RKO (cell line): ENCODE data around the gene NUP93.

Source experiments
- DNase-seq: peaks from one replicate; pipeline ENCODE4 v3.0.0-alpha.2; 2016; ENCODE audit warnings: low spot score

The NUP93 gene

DNA sequence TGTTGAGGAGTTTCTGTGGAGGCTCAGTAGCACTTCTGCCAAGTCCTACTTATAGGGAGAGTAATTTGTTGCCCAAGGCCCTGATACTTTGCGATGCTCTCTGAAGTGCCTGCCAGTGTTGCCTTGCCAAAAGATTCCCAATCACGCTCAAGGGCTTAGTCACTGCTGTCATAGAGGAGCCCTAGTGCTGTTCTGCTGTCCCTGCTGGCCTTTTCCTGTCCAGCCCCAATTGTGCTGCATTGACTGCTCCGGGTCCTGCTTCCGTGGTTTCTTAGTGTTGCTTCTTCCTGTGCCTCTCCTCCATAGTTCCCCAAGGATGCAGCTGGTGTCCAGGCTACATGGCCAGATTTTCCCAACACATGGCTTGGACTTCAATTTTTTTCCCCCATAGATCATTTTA, 13.9 kb downstream of the NUP93 start:
- peak; percentile 28 for DNase-seq

DNA sequence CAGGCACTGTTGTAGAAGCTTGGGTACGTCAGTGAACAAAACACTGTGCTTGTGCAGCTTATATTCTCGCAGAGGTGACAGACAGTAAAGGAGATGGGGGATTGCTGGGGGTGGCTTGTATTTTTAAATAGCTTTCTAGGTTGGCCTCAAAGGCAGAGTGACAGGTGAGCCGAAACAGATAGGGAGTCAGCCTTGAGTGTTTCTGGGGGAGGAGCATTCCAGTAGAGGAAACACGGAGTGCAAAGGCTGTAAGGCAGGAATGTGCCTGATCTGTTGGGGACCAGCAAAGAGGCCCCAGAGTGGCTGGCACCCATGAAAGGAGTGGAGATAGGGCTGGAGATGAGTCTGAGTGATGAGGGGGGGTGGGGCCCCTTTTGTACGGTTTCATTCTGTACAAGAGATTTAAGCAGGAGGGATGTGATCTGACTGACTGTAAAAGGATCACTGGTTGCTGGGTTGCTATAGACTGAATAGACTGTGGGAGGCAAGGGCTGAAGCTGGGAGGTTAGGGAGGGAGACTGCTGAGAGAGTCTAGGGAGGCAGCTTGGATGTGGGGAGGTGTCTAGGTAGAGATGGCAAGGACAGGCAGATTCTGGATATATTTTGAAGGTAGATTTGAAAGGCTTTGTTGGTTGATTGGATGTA, 15.2 kb downstream of the NUP93 start:
- no peak for DNase-seq

DNA sequence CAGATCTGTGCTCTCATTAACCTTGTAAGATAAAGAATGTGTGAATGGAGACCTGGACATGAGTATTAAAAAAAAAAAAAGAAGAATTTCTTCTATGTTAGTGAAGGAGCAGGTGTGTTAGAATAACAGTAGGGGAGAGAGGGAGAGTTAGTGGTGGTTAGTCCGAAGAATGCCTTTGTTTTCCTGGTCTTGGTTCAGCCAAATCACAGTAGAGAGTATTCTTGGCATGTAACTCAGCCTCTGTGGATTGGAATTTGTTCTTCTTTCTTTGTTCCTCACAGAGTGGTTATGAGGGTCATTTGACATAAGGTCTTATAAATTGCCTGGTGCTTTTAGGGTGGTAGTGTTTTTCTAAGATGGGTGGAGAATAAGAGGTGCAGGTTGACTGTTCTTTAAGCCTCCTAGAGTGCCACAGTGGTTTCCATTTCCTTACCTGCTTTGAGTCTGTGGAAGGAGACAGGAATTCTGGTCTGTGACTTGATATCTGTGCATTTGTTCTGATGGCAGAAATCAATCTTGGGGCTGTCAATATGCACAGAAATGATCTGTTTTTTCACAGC, 17.6 kb downstream of the NUP93 start:
- no peak for DNase-seq

DNA sequence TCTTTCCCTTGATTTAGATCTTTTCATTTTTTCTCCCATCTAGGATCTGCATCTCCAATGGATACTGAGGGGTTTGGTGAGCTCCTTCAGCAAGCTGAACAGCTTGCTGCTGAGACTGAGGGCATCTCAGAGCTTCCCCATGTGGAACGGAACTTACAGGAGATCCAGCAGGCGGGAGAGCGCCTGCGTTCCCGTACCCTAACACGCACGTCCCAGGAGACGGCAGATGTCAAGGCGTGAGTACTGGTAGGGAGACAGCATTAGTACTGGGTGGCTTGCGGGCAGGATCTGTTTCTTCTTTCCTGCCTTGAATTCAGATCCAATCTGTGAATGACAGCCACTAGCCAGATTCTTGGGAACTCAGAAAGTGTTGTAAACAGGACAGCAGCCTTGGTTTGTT, 18.3 kb downstream of the NUP93 start:
- DNase-seq, result no peak

DNA sequence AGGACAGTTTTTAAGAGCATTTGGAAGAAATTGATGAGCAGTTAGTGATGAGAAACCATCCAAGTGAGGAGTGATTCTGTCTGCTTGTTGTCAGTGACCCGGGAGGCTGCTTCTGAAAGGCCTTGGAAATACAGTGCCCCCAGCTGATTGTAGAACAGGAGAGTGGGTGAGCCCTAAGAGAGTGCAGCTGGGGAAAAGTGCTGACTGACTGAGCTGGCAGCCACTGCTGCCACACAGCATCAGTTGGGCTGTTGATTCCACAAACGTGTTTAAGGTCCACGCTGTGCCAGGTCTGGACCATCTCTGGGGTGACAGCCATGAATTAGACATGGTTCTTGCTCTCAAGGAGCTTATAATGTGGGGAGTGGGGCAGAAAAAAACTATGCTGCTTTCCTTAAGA, 18.9 kb downstream of the NUP93 start:
- no peak for DNase-seq

DNA sequence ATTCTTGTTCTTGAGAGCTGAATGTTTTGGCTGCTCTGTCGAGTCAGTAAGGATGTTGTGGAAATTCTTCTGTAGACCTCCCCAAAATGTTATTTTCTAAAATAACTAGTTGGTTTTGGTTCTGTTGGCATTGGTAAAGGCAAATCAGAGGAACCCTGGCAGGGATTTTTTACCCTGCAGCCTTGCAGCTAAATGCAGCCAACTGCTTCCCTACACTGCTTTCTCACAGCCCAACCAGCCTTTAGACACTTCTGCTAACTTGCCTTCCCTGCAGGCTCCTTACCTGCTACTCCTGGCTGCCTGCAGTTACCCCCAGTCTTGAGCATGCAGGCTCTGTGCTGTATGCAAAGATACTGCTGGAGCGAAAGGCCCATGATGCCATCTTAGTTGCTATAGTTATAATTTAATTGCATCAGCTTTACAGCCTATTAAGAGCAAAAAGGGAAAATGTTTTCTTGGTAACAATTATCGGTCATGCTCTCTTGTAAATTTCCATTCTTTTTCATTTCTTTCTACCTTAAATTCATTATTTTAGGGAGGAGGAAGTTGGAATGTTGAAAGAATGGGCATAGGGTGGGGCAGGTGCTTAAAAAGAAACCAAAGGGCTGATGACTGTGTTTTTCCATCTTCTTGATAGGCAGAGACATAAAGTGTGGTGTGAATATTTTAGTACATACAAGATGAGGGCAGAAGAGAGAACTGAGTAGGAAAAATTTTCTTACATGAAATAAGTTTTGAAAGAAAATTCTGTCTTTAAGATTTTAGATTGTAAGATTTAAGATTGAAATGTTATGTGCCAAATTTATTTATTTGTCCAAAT, 20.0 kb downstream of the NUP93 start:
- no peak for DNase-seq

DNA sequence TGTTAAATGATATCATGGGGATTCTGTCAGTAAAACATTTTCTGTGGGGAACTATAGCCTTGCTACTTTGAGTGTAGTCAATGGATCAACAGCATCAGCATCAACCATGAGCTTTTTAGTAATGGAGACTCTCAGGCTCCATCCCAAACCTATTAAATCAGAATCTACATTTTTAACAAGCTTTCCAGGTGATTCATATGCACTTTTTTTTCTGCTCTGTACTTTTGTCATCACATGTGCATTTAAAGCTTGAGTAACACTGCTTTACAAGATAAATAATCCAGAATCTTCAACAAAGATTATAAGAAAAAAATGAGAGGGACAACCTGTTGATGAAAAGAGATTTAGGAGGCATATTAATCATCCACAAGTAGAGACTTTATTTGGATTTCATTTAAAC, 23.5 kb downstream of the NUP93 start:
- no peak for DNase-seq

DNA sequence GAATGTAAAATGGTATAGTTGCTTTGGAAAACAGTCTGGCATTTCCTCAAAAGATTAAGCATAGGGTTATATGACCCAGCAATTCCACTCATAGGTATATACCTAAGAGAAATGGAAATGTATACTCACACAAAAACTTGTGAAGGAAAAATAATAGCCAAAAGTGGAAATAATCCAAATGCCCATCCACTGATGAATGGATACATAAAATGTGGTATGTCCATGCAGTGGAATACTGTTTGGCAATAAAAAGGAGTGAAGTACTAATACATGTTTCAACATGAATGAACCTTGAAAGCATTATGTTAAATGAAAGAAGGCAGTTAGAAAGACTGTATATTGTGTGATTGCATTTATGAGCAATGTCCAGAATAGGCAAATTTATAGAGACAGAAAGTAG, 25.1 kb downstream of the NUP93 start:
- DNase-seq, result no peak

DNA sequence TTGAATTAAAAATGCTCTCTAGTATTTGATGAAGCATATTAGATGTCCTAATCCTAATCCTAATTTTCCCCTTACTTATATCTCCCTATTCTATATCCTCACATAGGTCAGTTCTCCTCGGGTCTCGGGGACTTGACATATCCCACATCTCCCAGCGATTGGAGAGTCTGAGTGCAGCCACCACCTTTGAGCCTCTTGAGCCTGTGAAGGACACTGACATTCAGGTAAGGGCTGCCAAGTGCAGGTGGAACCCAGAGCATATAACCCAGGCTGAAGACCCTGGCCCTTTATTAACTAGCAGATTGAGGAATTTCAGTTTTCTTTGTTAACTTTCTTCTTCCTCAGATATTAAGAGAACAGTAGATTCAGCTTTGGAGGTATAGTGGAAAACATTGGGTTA, 28.5 kb downstream of the NUP93 start:
- DNase-seq, result no peak

DNA sequence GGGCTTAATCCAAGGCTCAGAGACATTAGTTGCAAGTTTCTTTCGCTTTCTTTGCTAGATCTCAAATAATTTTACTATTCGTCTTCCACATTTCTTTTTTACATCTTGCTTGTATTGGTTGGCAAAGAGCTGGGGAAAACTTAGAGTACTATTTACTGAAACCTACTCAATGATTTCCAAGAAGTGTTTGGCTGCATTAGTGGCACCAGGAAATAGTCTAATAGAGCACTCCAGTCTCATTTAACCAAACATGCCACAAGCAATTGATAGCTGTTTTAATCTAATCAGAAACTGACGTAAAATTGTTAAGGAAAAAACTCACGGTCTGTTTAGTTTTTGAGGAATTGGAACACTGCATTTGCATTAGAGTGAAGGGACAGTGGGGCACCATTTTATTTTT, 29.0 kb downstream of the NUP93 start:
- DNase-seq, result no peak

DNA sequence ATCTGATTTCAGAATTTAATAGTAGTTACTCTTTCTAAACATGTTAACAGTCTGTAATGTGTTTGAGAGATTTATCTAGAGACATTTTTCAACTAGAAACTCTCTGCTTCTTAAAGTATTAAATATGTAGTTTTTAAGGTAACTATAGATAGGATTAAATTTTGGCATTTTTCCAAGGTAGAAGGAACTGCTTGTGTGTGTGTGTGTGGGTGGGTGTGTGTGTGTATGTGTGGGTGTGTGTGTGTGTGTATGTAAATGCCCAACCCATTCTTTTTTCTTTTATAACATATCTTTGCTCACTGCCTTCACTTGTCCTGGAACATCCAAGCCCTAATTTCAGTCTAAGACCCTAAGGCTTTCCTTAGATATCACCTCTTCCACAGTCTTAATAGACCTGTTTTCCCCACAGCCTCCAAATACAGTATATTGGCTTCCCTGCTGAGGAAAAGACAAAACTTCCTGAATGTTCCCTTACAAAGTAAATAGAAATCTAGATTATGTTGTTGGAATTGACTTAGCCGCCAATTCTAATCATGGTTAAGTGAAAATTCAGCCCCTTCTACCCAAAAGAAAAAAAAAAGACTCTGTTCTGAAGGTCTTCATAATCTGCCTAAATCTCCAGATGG, 33.5 kb downstream of the NUP93 start:
- no peak for DNase-seq

DNA sequence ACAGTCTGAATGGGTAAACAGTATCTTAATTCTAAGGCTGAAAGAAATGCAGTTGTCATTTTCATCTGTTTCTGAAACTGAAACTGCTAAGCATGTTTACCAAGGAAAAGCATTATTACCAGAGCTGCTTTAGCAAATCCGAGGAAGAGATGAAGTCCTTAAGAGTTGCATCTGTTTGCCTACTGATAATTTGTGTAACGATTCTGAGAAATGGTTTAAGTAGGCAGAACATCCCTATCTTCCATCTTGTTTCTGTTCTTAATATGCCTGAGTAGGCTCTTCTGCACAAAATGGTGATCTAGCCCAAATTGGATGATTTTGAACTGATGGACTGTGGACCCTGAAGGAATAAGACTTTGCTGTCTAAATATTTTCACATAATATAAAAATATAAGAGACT, 34.9 kb downstream of the NUP93 start:
- no peak for DNase-seq

DNA sequence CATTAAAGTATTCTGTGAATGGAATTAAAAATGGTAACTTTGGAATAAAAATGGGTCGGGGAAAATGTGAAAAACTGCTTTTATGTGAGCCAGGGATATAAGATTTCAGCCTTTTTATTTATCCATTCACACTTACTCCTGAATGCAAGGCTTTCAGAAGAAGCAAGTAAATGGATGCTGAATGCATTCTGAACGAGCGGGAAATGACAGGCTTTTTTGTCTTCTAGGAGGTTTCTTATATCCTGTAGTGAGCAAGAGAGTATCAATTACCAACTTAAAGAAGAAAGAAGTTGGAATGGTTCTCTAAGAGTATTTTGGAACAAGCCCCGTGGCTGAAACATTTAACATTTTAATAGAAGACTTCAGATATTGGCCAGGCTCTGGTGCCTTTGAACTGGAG, 36.0 kb downstream of the NUP93 start:
- DNase-seq, result no peak

DNA sequence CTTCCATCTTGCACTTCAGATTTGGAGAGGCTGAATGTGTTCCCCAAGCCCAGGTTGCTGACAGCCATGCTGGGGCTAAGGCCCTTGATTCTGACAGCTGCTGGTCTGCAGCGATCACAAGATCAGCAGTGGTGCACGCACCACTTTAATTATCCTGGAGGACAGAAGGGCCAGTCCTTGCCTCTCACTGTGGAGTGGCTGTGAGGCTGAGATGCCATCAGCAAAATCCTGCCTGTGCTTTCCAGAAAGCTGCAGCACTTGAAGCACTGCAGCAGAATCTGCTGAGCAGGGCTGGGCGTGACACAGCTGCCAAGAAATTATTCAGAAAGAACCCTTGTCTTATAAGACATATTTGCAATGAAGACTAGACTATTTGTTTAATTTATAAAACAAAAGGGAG, 37.1 kb downstream of the NUP93 start:
- no peak for DNase-seq

DNA sequence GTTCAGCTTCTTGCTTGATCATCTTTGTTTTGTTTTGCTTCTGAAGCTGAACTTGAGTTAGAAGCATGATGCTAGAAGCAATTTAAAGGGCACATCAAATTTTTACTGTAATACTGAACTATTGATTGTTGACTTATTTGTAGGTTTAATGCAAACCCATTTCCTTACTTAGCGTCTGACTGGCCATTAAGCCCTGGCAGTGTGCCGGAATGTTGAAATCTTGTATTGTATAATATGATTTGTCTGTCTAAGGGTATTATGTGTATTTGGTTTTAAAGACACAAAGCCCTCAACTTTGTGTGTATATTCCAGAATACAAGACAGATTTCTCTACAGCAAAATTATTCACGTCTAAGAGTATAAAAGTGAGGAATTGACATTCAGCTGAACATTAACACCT, 39.7 kb downstream of the NUP93 start:
- no peak for DNase-seq

DNA sequence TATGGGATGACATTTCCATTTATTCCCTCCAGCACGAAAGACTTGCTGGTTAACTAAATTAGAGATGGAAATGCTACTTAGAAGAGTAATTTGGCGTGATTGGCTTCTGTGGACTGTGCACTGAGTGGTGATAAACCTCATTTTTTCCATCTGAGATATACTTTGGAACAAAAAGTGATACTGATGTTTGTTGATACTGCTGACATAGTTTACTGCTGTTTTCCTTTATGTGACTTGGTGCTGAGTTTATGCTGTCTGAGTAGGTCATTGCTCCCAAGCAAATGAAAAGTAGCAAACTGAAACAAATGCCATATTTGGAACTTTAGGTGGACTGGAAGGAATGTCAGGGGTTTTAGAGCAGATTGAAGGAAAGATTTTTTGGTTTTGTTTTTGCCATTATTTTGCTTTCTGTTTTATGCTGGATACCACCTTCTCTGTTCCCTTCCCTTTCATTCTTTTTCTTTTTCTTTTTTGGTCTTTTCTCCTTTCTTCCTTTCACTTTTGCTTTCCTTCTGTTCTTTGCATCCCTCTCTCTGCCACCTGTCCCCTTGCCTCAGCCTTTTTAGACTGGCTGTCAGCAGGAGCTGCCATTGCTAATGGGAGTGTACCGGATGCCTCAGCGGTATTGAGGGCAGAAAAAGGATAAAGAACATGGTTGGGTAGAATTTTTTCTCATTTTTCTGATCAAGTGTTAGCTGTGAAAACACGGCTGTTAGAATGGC, 41.8 kb downstream of the NUP93 start:
- no peak for DNase-seq

DNA sequence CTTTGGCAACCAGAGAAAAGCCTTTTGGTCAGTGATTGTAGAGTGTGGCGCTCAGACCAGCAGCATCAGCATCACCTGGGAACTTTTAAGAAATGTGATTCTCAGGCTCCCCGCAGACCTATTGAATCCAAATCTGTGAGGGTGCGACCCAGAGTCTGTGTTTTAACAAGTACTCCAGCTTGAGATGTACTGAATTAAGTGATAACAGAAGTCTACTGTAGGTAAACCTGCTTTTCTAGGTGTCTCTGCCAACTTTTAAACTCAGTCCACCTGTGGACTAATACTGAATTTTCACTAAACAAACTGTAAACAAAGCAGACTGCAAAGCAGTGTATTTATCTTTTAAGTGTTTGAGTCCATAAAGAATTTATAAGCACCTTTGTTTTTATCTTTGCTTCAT, 43.6 kb downstream of the NUP93 start:
- no peak for DNase-seq

DNA sequence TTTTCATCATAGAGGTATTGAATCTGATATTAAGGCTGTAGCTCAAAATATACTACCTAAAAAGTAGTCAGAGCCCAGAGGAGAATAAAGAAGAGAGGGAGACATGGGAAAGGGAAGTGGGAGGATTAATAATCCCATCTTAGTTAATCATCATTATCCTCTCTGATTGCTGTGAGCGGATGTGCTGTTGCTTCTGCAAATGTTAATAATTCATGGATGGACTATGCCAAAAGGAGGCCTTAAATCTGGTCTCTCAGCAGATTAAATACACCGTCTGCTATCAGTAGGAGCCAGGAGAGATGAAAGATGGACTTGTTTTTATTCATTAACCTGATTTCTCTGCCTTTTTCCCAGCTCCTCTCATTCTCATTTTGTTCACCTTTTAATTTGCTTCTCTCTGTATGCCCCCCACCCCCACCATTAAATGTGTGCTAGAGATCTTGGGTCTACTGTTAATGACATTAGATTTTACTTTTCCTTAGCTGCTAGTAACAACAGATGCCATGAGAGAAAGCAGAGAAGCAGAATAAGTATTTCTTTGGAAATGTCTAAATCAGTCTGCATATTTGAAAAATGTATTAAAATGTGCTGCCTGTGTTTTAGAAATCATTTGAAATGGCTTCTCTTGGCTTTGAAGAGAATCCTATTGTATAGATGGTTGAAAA, 44.2 kb downstream of the NUP93 start:
- no peak for DNase-seq

DNA sequence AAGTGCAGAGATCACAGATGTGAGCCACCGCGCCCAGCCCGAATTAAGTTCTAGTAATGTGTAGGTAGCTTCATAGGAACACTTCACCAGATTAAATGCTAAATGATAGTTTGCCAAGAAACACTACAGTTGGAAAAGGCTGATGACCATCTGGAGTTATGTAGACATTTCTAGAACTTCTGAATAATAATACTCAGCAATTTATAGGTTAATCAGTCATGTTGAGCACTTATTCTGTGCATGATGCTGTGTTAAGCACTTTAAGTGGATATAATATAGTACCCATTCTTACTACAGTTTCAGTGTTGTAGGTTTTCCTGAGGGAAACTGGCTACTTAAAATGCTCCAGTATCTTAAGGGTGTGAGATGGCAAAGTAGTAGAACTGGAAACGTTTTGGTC, 45.2 kb downstream of the NUP93 start:
- DNase-seq, result no peak

DNA sequence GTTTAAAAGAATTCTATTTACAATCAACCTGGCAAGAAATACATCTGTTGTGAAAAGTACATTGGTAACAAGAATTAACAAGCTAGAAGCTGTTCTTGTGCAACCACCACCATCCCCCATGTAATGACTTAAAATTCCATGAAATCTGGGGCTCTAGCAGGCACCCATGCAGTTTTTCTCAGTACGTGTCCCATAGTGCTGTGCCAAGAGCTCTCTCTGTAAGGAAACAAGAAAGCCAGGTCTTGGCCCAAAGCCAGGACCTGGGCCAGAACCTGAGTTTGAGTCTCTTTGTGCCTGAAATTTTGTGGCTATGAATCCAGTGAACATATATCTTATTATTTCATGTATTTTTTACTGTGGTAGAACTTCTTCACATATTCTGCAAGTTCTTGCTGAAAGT, 46.6 kb downstream of the NUP93 start:
- no peak for DNase-seq

DNA sequence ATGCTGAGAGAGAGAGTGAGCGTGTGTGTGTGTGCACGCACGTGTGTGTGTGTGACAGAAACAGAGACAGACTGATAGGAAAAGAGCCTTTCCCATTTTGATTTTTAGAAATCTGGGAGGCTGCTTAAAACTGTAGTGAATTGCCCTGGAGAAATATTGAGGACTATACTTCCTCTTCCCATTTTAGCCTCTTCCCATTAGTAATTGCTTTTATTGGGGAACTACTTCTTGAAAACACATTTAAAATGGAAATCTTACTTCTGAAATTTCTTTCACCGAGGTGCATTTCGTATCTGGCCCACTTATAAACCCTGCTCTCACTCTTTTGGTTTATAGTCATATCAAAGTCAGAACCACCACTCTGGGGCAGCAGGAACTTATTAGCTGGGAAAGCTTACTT, 47.1 kb downstream of the NUP93 start:
- no peak for DNase-seq

DNA sequence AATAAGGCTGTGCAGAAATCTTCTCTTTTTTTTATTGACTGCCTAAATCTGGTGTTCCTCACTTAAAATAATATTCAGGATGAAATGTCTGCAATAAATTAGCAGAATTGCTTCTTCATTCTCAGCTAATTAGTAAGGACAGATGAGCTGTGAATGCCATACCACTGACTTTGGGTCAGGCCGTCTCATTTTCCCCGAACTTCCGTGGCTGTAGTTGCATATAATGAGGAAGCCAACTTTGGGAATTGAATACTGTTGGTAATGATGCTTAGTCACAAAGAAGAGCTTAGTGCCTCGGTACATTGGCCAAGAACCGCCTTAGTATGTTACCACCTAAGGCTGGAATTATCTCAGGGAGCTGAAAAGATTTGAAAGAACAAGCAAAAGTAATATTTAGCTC, 47.6 kb downstream of the NUP93 start:
- no peak for DNase-seq
